ENCODE data around the gene FCER1G.

DNA sequence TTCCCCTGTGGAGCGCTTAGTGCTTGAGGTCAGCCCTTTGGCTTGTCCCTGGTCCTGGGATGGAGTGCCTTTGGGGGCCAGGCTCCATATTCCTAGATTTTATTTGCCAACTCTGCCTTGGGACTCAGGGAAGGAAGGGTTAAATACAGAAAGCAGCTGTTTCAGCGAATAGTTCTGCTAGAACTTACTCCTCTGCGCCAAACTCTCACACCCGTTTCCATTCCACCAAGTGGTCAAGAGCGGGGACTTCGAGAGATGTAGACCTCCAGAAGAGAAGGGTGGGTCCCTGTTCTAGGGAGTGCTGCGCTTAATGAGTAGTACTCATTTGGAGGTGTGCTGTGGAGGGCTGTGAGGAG, 10.1 kb downstream of the FCER1G start:
- TF ChIP-seq, protein P1, sequence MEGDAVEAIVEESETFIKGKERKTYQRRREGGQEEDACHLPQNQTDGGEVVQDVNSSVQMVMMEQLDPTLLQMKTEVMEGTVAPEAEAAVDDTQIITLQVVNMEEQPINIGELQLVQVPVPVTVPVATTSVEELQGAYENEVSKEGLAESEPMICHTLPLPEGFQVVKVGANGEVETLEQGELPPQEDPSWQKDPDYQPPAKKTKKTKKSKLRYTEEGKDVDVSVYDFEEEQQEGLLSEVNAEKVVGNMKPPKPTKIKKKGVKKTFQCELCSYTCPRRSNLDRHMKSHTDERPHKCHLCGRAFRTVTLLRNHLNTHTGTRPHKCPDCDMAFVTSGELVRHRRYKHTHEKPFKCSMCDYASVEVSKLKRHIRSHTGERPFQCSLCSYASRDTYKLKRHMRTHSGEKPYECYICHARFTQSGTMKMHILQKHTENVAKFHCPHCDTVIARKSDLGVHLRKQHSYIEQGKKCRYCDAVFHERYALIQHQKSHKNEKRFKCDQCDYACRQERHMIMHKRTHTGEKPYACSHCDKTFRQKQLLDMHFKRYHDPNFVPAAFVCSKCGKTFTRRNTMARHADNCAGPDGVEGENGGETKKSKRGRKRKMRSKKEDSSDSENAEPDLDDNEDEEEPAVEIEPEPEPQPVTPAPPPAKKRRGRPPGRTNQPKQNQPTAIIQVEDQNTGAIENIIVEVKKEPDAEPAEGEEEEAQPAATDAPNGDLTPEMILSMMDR (IDR thresholded peaks at IDR 0.05; ENCODE audit: insufficient read depth, low read length, poor library complexity, severe bottlenecking), result no peak
- no peak for TF ChIP-seq EZH2phosphoT487 (conservative IDR thresholded peaks at IDR 0.05; ENCODE audit: low read length)

All from SU-DHL-6 (cell line).